SK-N-SH (cell line): ENCODE data around the gene STK35. TPM values are rescaled to one million over a fixed set of nuclear protein-coding genes. Genes with fewer than 3 reads are reported as not detected.

Experiments
- CTCF ChIA-PET: fragments of 300-600, 350-600 bp; formaldehyde crosslinking; extraction: SDS; loops from one replicate; lab custom pipeline; 2021; lab: Yijun Ruan, JAX
- POLR2A ChIA-PET: fragments of 350-600 bp; sonication (Branson Sonifier 250); formaldehyde crosslinking; extraction: SDS; loops from one replicate; lab custom pipeline; 2020; ENCODE audit warnings: antibody characterized with exemption, inconsistent platforms; lab: Yijun Ruan, JAX
- DNase-seq: peaks from one replicate; pipeline ENCODE4 v3.0.0; 2012
- H2AFZ ChIP-seq: fragments of 200-600 bp; sonication (generic); 2 replicates; pipeline ENCODE4 v1.8.1; 2016; ENCODE audit warnings: antibody characterized with exemption, mild to moderate bottlenecking, low read depth
- H3F3A ChIP-seq: fragments of 200-600 bp; sonication (generic); replicated peaks from 2 replicates; pipeline ENCODE3; 2016; ENCODE audit warnings: antibody characterized with exemption, mild to moderate bottlenecking; ENCODE audit not compliant: insufficient read depth
- H3K27ac ChIP-seq, 2 experiments: fragments of 200-500 bp in 1 of 2; fragments of 200-600 bp in 1 of 2; sonication (Bioruptor generic) in 1 of 2; sonication (generic), shearing (Covaris generic) in 1 of 2; 2 replicates each; pipeline versions ENCODE4 v1.5.1 to v1.6.1; 2014 to 2016; ENCODE audit warnings: low read depth in 2 of 2, inconsistent platforms in 1 of 2, low read length in 1 of 2, mild to moderate bottlenecking in 1 of 2, mixed read lengths in 1 of 2
- H3K27me3 ChIP-seq: fragments of 200-600 bp; sonication (generic), shearing (Covaris generic); 2 replicates; pipeline ENCODE4 v1.6.1; 2016; ENCODE audit warnings: mixed run types; ENCODE audit not compliant: insufficient read depth
- H3K36me3 ChIP-seq, 2 experiments: fragments of 200-500 bp in 1 of 2; fragments of 200-600 bp in 1 of 2; sonication (Bioruptor generic) in 1 of 2; sonication (generic) in 1 of 2; replicated peaks in 1 of 2; 2 replicates each; pipeline versions ENCODE3 to v1.5.1; 2014 to 2016; ENCODE audit warnings: low read length in 1 of 2, mild to moderate bottlenecking in 1 of 2; ENCODE audit not compliant: insufficient read depth in 2 of 2, control insufficient read depth in 1 of 2
- H3K4me1 ChIP-seq, 2 experiments: fragments of 200-500 bp in 1 of 2; fragments of 200-600 bp in 1 of 2; sonication (Bioruptor generic) in 1 of 2; sonication (generic), shearing (Covaris generic) in 1 of 2; 2 replicates each; pipeline versions ENCODE4 v1.5.1 to v1.6.1; 2014 to 2016; ENCODE audit warnings: low read depth in 1 of 2, low read length in 1 of 2, mixed run types in 1 of 2; ENCODE audit not compliant: insufficient read depth in 2 of 2, control insufficient read depth in 1 of 2
- H3K4me2 ChIP-seq: fragments of 200-600 bp; sonication (generic), shearing (Covaris generic); 2 replicates; pipeline ENCODE4 v1.6.1; 2017; ENCODE audit warnings: mixed run types
- H3K4me3 ChIP-seq, 2 experiments: fragments of 200-500 bp in 1 of 2; fragments of 200-600 bp in 1 of 2; sonication (Bioruptor generic) in 1 of 2; sonication (generic), shearing (Covaris generic) in 1 of 2; 2 replicates each; pipeline versions ENCODE4 v1.5.1 to v1.8.1; 2014 to 2016; ENCODE audit warnings: low read depth in 2 of 2, inconsistent platforms in 1 of 2, low read length in 1 of 2, mild to moderate bottlenecking in 1 of 2, mixed read lengths in 1 of 2, moderate library complexity in 1 of 2
- H3K79me2 ChIP-seq: fragments of 200-600 bp; sonication (generic); 2 replicates; pipeline ENCODE4 v1.8.1; 2017; ENCODE audit warnings: mild to moderate bottlenecking; ENCODE audit not compliant: insufficient read depth
- H3K9ac ChIP-seq: fragments of 200-600 bp; sonication (generic); 2 replicates; pipeline ENCODE4 v1.6.1; 2017; ENCODE audit warnings: mixed run types
- H3K9me2 ChIP-seq: fragments of 200-600 bp; sonication (generic); 2 replicates; pipeline ENCODE4 v1.6.1; 2017; ENCODE audit warnings: mixed run types
- H3K9me3 ChIP-seq: fragments of 200-600 bp; sonication (generic); 2 replicates; pipeline ENCODE4 v1.6.1; 2017; ENCODE audit warnings: mixed run types, mild to moderate bottlenecking, moderate library complexity
- H4K20me1 ChIP-seq: fragments of 200-600 bp; sonication (generic); 2 replicates; pipeline ENCODE4 v1.6.1; 2017; ENCODE audit warnings: mild to moderate bottlenecking, mixed run types; ENCODE audit not compliant: insufficient read depth
- CHD2 ChIP-seq: fragments of 150-350 bp; IDR thresholded peaks from 2 replicates; pipeline ENCODE4 v1.6.1; 2018; ENCODE audit warnings: low read length; ENCODE audit not compliant: partially characterized antibody
- EP300 ChIP-seq, 2 experiments: IDR thresholded peaks; 2 replicates each; pipeline versions ENCODE4 v1.4.0 to v1.6.1; 2012; ENCODE audit warnings: borderline replicate concordance in 1 of 2, low read depth in 1 of 2, low read length in 1 of 2
- EZH2phosphoT487 ChIP-seq: fragments of 200-600 bp; sonication (generic); IDR thresholded peaks from 2 replicates; pipeline ENCODE4 v1.6.1; 2017; ENCODE audit warnings: low read depth, mixed run types, mild to moderate bottlenecking, antibody characterized with exemption, moderate library complexity, borderline replicate concordance
- FOSL2 ChIP-seq: IDR thresholded peaks from 2 replicates; pipeline ENCODE4 v1.4.0; 2012; ENCODE audit warnings: low read depth, mild to moderate bottlenecking, moderate library complexity, borderline replicate concordance
- FOXJ3 ChIP-seq: sonication (generic); formaldehyde crosslinking; IDR thresholded peaks from 2 replicates; pipeline ENCODE4 v1.5.1; 2020; ENCODE audit warnings: mild to moderate bottlenecking, missing genetic modification reagents
- GABPA ChIP-seq: IDR thresholded peaks from 2 replicates; pipeline ENCODE4 v1.4.0; 2012; ENCODE audit warnings: low read depth, mild to moderate bottlenecking
- JUND ChIP-seq: IDR thresholded peaks from 2 replicates; pipeline ENCODE4 v1.4.0; 2012
- MXI1 ChIP-seq: IDR thresholded peaks from 2 replicates; pipeline ENCODE4 v1.6.1; 2012; ENCODE audit warnings: mild to moderate bottlenecking, low read depth, low read length, improper control_type of control experiment
- POLR2AphosphoS5 ChIP-seq: IDR thresholded peaks from 2 replicates; pipeline ENCODE4 v1.6.1; 2012; ENCODE audit warnings: low read depth, low read length
- RAD21 ChIP-seq: IDR thresholded peaks from 2 replicates; pipeline ENCODE4 v1.6.1; 2012; ENCODE audit warnings: mild to moderate bottlenecking, low read length
- RFX5 ChIP-seq: IDR thresholded peaks from 2 replicates; pipeline ENCODE4 v1.6.1; 2012; ENCODE audit warnings: mild to moderate bottlenecking, improper control_type of control experiment, low read length
- SIN3A ChIP-seq: IDR thresholded peaks from 2 replicates; pipeline ENCODE4 v1.6.1; 2012; ENCODE audit warnings: low read depth, mild to moderate bottlenecking, low read length, moderate library complexity, borderline replicate concordance
- SMC3 ChIP-seq: IDR thresholded peaks from 2 replicates; pipeline ENCODE4 v1.6.1; 2012; ENCODE audit warnings: low read depth, low read length, improper control_type of control experiment
- TEAD4 ChIP-seq: IDR thresholded peaks from 2 replicates; pipeline ENCODE4 v1.4.0; 2012; ENCODE audit warnings: mild to moderate bottlenecking, borderline replicate concordance; ENCODE audit not compliant: insufficient read depth
- WGBS: methylation state at CpG from one replicate; pipeline ENCODE4 v1.1.6; 2017; ENCODE audit warnings: low lambda C conversion rate; 5-methylcytosine and 5-hydroxymethylcytosine counted together
- polyA plus RNA-seq, 3 experiments: library from polyadenylated mRNA; depleted of rRNA; stranded (reverse); fragments of >200 nt; gene quantifications; 2 replicates each; pipeline ENCODE4 v1.2.3, GENCODE V29; 2012
- TF ChIP-seq, protein P1 (sequence below): IDR thresholded peaks from 2 replicates; pipeline ENCODE4 v1.4.0; 2012; ENCODE audit warnings: low read depth

STK35 gene
- polyA plus RNA-seq, 1 of the 3 experiments (the other 2 are of a cell fraction), result 6.7 TPM

GRCh38 chr20:2152317-2152716 is 50.7 kb downstream of the STK35 start:
- no peak overlapping the region for H3K27ac ChIP-seq
- peak; percentile 39 for DNase-seq
- H3K79me2 ChIP-seq, result no peaks in the 10 kb centered on the region
- H3K9me3 ChIP-seq, result no peaks in the 10 kb centered on the region
- no peak overlapping the region for H3K4me2 ChIP-seq
- CTCF ChIA-PET, result interaction anchor here (0.7 to 5.2 kb wide), 5 partner anchors 12 to 389 kb away, joined by 4 to 39 read pairs (median 5); no protein-coding TSS in a partner anchor
- no peak overlapping the region for H3K4me3 ChIP-seq
- H3K27me3 ChIP-seq, result no peaks in the 10 kb centered on the region
- no peak overlapping the region for H3K9ac ChIP-seq
- no peaks in the 10 kb centered on the region for H3F3A ChIP-seq
- H4K20me1 ChIP-seq, result no peaks in the 10 kb centered on the region
- H2AFZ ChIP-seq, result no peak overlapping the region
- H3K36me3 ChIP-seq, result peaks cover 0 to 5% of the 10 kb centered on the region in 2 experiments
- no peak for TF ChIP-seq FOXJ3 (CRISPR knock-in tag)
- no peak for TF ChIP-seq TEAD4
- TF ChIP-seq RAD21, result no peak
- TF ChIP-seq, protein P1, sequence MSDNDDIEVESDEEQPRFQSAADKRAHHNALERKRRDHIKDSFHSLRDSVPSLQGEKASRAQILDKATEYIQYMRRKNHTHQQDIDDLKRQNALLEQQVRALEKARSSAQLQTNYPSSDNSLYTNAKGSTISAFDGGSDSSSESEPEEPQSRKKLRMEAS, result no peak
- no peak for TF ChIP-seq EP300 (IDR thresholded peaks at IDR 0.05; ENCODE audit: borderline replicate concordance in 1 of 2, low read depth in 1 of 2, low read length in 1 of 2)
- TF ChIP-seq FOSL2, result no peak
- no peak for TF ChIP-seq SMC3
- TF ChIP-seq JUND, result no peak
- TF ChIP-seq, all 33 proteins: peak for 0
- 86% methylated on average over 3 of the region's 3 CpGs for WGBS
- POLR2A ChIA-PET, result interaction anchor here (1.2 kb wide), 1 partner anchor 49 kb away, joined by 5 read pairs; no protein-coding TSS in a partner anchor
- H3K4me1 ChIP-seq, result peaks cover 13 to 20% of the 10 kb centered on the region in 2 experiments; a peak in 3 of 4 replicates
- H3K9me2 ChIP-seq, result no peaks in the 10 kb centered on the region

- POLR2A ChIA-PET, result no interaction called here
- Histone ChIP-seq H3K79me2 (no peaks in the 10 kb centered on the region), H3K27me3 (no peaks in the 10 kb centered on the region), H3K36me3 (no peaks in the 10 kb centered on the region), H3K4me3 (no peak overlapping the region), H3K9me3 (no peaks in the 10 kb centered on the region), H3K9ac (no peak overlapping the region), H4K20me1 (no peaks in the 10 kb centered on the region), H3K27ac (no peak overlapping the region), H3K4me2 (no peak overlapping the region), H3K4me1 (peaks cover 13 to 20% of the 10 kb centered on the region in 2 experiments; a peak in 3 of 4 replicates), H2AFZ (no peak overlapping the region), H3F3A (no peaks in the 10 kb centered on the region), H3K9me2 (no peaks in the 10 kb centered on the region)
- WGBS, result 95% methylated on average over 4 of the region's 4 CpGs
- DNase-seq, result no peak
- CTCF ChIA-PET, result interaction anchor here (0.9 to 5.2 kb wide), 4 partner anchors 15 to 388 kb away, joined by 3 to 39 read pairs (median 7); no protein-coding TSS in a partner anchor
- TF ChIP-seq SIN3A, result no peak
- no peak for TF ChIP-seq FOSL2
These were observed 51.7 kb downstream of the STK35 start for GRCh38 chr20:2153326-2153725.

DNA sequence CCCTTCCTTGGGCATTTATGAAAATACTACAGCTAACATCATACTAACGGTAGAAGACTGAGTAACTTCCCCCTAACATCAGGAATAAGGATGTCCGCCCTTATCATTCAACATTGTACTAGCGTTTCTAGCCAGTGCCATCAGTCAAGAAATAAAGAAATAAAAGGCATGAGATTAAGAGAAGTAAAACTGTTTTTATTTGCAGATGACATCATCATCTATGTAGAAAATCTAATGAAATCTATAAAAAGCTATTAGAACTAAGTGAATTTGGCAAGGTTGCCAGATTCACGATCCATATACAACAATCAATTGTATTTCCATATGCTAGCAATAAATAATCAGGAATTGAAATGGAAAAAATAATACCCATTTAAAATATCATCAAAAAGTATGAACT is 54.6 kb downstream of the STK35 start:
- peaks cover 9 to 12% of the 10 kb centered on the region in 2 experiments; a peak in 3 of 4 replicates for H3K4me1 ChIP-seq
- CTCF ChIA-PET, result interaction anchor here (5.2 kb wide), 1 partner anchor 16 kb away, joined by 39 read pairs; no protein-coding TSS in a partner anchor
- H2AFZ ChIP-seq, result no peak overlapping the region
- H3K27me3 ChIP-seq, result no peaks in the 10 kb centered on the region
- H4K20me1 ChIP-seq, result no peaks in the 10 kb centered on the region
- H3K9me3 ChIP-seq, result no peaks in the 10 kb centered on the region
- no peak overlapping the region for H3K9ac ChIP-seq
- H3K27ac ChIP-seq, result no peak overlapping the region
- POLR2A ChIA-PET, result no interaction called here
- no peak overlapping the region for H3K4me3 ChIP-seq
- no peaks in the 10 kb centered on the region for H3K36me3 ChIP-seq
- WGBS, result 90% methylated on average over 4 of the region's 4 CpGs
- no peaks in the 10 kb centered on the region for H3K9me2 ChIP-seq
- DNase-seq, result no peak
- no peak overlapping the region for H3K4me2 ChIP-seq
- no peaks in the 10 kb centered on the region for H3F3A ChIP-seq
- TF ChIP-seq RAD21, result no peak
- no peak for TF ChIP-seq FOXJ3 (CRISPR knock-in tag)
- no peak for TF ChIP-seq CHD2
- no peak for TF ChIP-seq EZH2phosphoT487
- TF ChIP-seq RFX5, result no peak
- TF ChIP-seq MXI1, result no peak
- no peak for TF ChIP-seq SMC3
- no peak for TF ChIP-seq EP300 (IDR thresholded peaks at IDR 0.05; ENCODE audit: borderline replicate concordance in 1 of 2, low read depth in 1 of 2, low read length in 1 of 2)
- no peak for TF ChIP-seq POLR2AphosphoS5
- no peak for TF ChIP-seq GABPA
- TF ChIP-seq, all 33 proteins: peak for 0
- no peaks in the 10 kb centered on the region for H3K79me2 ChIP-seq
